Esophagus muscularis mucosa (tissue), 4 donors: ENCODE results near the gene ERCC4. TPM values are rescaled to one million over a fixed set of nuclear protein-coding genes. Genes with fewer than 3 reads are reported as not detected.

Source experiments
- DNase-seq: peaks from one replicate; pipeline ENCODE4 v3.0.0-alpha.2; 2017; ENCODE audit errors: extremely low spot score
- H3K27ac ChIP-seq, 4 donors: fragments of 200-600 bp; sonication (generic); replicated peaks in 1 of 4; 1 replicate in 3 of 4; 2 replicates in 1 of 4; pipeline ENCODE4 v1.5.1; 2016 to 2019; ENCODE audit warnings: mild to moderate bottlenecking in 1 of 4
- H3K27me3 ChIP-seq, 4 donors: fragments of 200-600 bp; sonication (generic); one replicate each; pipeline versions ENCODE4 v1.5.1 to v1.6.0; 2016 to 2019
- H3K36me3 ChIP-seq, 4 donors: fragments of 200-600 bp; sonication (generic); one replicate each; pipeline ENCODE4 v1.5.1; 2016 to 2019
- H3K4me1 ChIP-seq, 4 donors: fragments of 200-600 bp; sonication (generic); one replicate each; pipeline ENCODE4 v1.5.1; 2016 to 2019
- H3K4me3 ChIP-seq, 4 donors: fragments of 200-600 bp; sonication (generic); 1 replicate in 2 of 4; 2 replicates in 2 of 4; pipeline ENCODE4 v1.5.1; 2016 to 2019; ENCODE audit warnings: mild to moderate bottlenecking in 4 of 4, moderate library complexity in 1 of 4
- H3K9me3 ChIP-seq, 4 donors: fragments of 200-600 bp; sonication (generic); 1 replicate in 3 of 4; 2 replicates in 1 of 4; pipeline ENCODE4 v1.5.1; 2016 to 2019
- CTCF ChIP-seq, 3 experiments: fragments of 200-600 bp in 2 of 3; fragments of 450-650 bp in 1 of 3; sonication (generic) in 2 of 3; IDR thresholded peaks; one replicate each; pipeline ENCODE4 v1.5.1; 2017 to 2019; ENCODE audit warnings: antibody characterized with exemption in 3 of 3, mild to moderate bottlenecking in 2 of 3, moderate library complexity in 1 of 3
- EP300 ChIP-seq: sonication (generic); formaldehyde crosslinking; IDR thresholded peaks from one replicate; pipeline ENCODE4 v1.6.1; 2017; ENCODE audit warnings: antibody characterized with exemption
- POLR2A ChIP-seq: fragments of 450-650 bp; IDR thresholded peaks from one replicate; pipeline ENCODE4 v1.6.1; 2017; ENCODE audit warnings: antibody characterized with exemption, moderate library complexity, mild to moderate bottlenecking, low read depth
- POLR2AphosphoS5 ChIP-seq, 2 donors: sonication (generic); formaldehyde crosslinking; IDR thresholded peaks; one replicate each; pipeline ENCODE4 v1.6.1; 2017; ENCODE audit warnings: antibody characterized with exemption in 2 of 2
- WGBS: methylation state at CpG from one replicate; pipeline ENCODE4 v1.1.5; 2018; 5-methylcytosine and 5-hydroxymethylcytosine counted together
- intact Hi-C: fragments of 100-400 bp; cut with DNase I; formaldehyde crosslinking; loops from one replicate; pipeline ENCODE4 v1.15.1; 2023
- total RNA-seq, 4 donors: library from RNA; depleted of rRNA; stranded (reverse); fragments of >200 nt; gene quantifications; one replicate each; pipeline versions ENCODE4 v1.1.0 to v1.2.1, GENCODE V29; 2016

The ERCC4 gene
- total RNA-seq, 4 donors from 2014 or later, result 4.6 to 10.0 (median 8.6) TPM

- 83% methylated on average over 3 of the region's 3 CpGs for WGBS
Measured at GRCh38 chr16:13928646-13929045, 8.7 kb downstream of the ERCC4 start.

GRCh38 chr16:13931845-13932244, 11.9 kb downstream of the ERCC4 start:
- no peak for DNase-seq
- H3K4me1 ChIP-seq, result peaks cover 4 to 7% (median 5%) of the 10 kb centered on the region in 4 donors
- no peaks in the 10 kb centered on the region for H3K9me3 ChIP-seq
- H3K36me3 ChIP-seq, result peaks cover 9 to 49% (median 27%) of the 10 kb centered on the region in 4 donors
- no peaks in the 10 kb centered on the region for H3K27me3 ChIP-seq
- H3K27ac ChIP-seq, result no peak overlapping the region
- TF ChIP-seq POLR2A (no peak), CTCF (IDR thresholded peaks at IDR 0.05) (no peak), EP300 (no peak), POLR2AphosphoS5 (IDR thresholded peaks at IDR 0.05) (no peak)
- 80% methylated on average over 10 of the region's 10 CpGs for WGBS
- intact Hi-C loops, result no loop called here
- H3K4me3 ChIP-seq, result no peak overlapping the region

More at GRCh38 chr16:13928646-13929045, 8.7 kb downstream of the ERCC4 start:
- Histone ChIP-seq H3K9me3 (no peaks in the 10 kb centered on the region), H3K4me1 (peaks cover 0 to 22% (median 12%) of the 10 kb centered on the region in 4 donors), H3K4me3 (no peak overlapping the region), H3K27ac (no peak overlapping the region), H3K27me3 (no peaks in the 10 kb centered on the region), H3K36me3 (peaks cover 0 to 44% (median 24%) of the 10 kb centered on the region in 4 donors)
- TF ChIP-seq CTCF (IDR thresholded peaks at IDR 0.05) (no peak), POLR2A (no peak), EP300 (no peak), POLR2AphosphoS5 (IDR thresholded peaks at IDR 0.05) (no peak)
- DNase-seq, result no peak
- intact Hi-C loops, result loop anchor here (10.0 kb wide), 2 partner anchors 146 to 316 kb away; partner anchors contain the start of gene MRTFB

GRCh38 chr16:13935408-13935807, 15.5 kb downstream of the ERCC4 start:
- Histone ChIP-seq H3K4me1 (peaks cover 4 to 11% (median 8%) of the 10 kb centered on the region in 4 donors), H3K27me3 (no peaks in the 10 kb centered on the region), H3K4me3 (no peak overlapping the region), H3K9me3 (no peaks in the 10 kb centered on the region), H3K27ac (no peak overlapping the region), H3K36me3 (peaks cover 9 to 64% (median 41%) of the 10 kb centered on the region in 4 donors)
- intact Hi-C loops, result no loop called here
- TF ChIP-seq CTCF (IDR thresholded peaks at IDR 0.05), result peak in 1 of 3 experiments; percentile 45
- TF ChIP-seq POLR2A, result no peak
- WGBS, result 79% methylated on average over 12 of the region's 12 CpGs
- DNase-seq, result no peak

- peaks cover 9 to 64% (median 38%) of the 10 kb centered on the region in 4 donors for H3K36me3 ChIP-seq
- H3K4me1 ChIP-seq, result peaks cover 4 to 11% (median 8%) of the 10 kb centered on the region in 4 donors
- H3K9me3 ChIP-seq, result no peaks in the 10 kb centered on the region
- TF ChIP-seq EP300 (no peak), CTCF (IDR thresholded peaks at IDR 0.05) (no peak), POLR2A (no peak), POLR2AphosphoS5 (IDR thresholded peaks at IDR 0.05) (no peak)
- 90% methylated on average over 2 of the region's 2 CpGs for WGBS
- no peak for DNase-seq
- H3K4me3 ChIP-seq, result no peak overlapping the region
- intact Hi-C loops, result no loop called here
- peak overlapping the region in 1 of 4 donors; percentile 22 for H3K27ac ChIP-seq
- no peaks in the 10 kb centered on the region for H3K27me3 ChIP-seq
Measured at GRCh38 chr16:13936155-13936554, 16.2 kb downstream of the ERCC4 start.

GRCh38 chr16:13936596-13937081, 16.7 kb downstream of the ERCC4 start:
- H3K27me3 ChIP-seq, result no peaks in the 10 kb centered on the region
- intact Hi-C loops, result no loop called here
- no peak for DNase-seq
- peak overlapping the region in 1 of 4 donors; percentile 22 for H3K27ac ChIP-seq
- no peak overlapping the region for H3K4me3 ChIP-seq
- TF ChIP-seq EP300, result no peak
- TF ChIP-seq CTCF (IDR thresholded peaks at IDR 0.05), result no peak
- TF ChIP-seq POLR2AphosphoS5 (IDR thresholded peaks at IDR 0.05), result no peak
- no peak for TF ChIP-seq POLR2A
- H3K4me1 ChIP-seq, result peaks cover 4 to 11% (median 8%) of the 10 kb centered on the region in 4 donors
- peaks cover 9 to 59% (median 37%) of the 10 kb centered on the region in 4 donors for H3K36me3 ChIP-seq
- no peaks in the 10 kb centered on the region for H3K9me3 ChIP-seq
- WGBS, result 56% methylated on average over 3 of the region's 3 CpGs
